ENCODE data around the gene CYP2E1.

DNA sequence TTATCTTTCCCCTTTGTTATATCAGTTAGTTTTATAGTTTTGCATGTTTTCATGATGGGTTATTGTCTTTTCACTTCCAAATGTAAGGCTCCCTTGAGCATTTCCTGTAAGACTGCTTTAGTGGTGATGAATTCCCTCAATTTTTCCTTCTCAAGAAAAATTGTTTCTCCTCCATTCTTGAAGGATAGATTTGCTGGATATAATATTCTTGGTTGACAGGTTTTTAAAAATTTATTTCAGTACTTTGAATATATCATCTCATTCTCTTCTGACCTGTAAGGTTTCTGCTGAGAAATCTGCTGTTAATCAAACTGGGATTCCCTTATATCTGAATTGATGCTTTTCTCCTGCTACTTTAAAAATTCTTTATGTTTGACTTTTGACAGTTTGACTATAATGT is 40.1 kb upstream of the CYP2E1 start:
- TF ChIP-seq, protein P1, sequence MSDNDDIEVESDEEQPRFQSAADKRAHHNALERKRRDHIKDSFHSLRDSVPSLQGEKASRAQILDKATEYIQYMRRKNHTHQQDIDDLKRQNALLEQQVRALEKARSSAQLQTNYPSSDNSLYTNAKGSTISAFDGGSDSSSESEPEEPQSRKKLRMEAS (IDR thresholded peaks at IDR 0.05; ENCODE audit: low read depth), result no peak
- TF ChIP-seq POLR2AphosphoS5 (IDR thresholded peaks at IDR 0.05; ENCODE audit: low read depth, low read length) (no peak), RAD21 (IDR thresholded peaks at IDR 0.05; ENCODE audit: low read length) (no peak)
